Measurements from ENCODE around the gene TMED9. TPM values are rescaled to one million over a fixed set of nuclear protein-coding genes. Genes with fewer than 3 reads are reported as not detected.

Gene TMED9
- 310 and 391 TPM in 2 replicates for polyA plus RNA-seq (2011; rRNA removed)
- polyA minus RNA-seq (2011; rRNA and poly(A)+ RNA removed), result 139 and 192 TPM in 2 replicates

GRCh38 chr5:177592010-177592834 is at the start of gene TMED9:
Gene TMED9, plus strand, starts transcription at chr5:177592203. Its CDS starts 12 bp downstream, at chr5:177592215.
- H3K36me3 ChIP-seq (ENCODE audit: control insufficient read depth, insufficient read depth, low read length), result peaks cover 24% of the 10 kb centered on the region
- peak within 1 kb of the TSS; percentile 77 for H3K4me3 ChIP-seq (ENCODE audit: low read depth, low read length)
- H3K27me3 ChIP-seq (ENCODE audit: control insufficient read depth, insufficient read depth, low read length), result peaks cover 4% of the 10 kb centered on the region; the same call in 1 of the 2 replicates
- ChIA-PET CTCF (interaction anchor here (0.8 to 1.6 kb wide), 6 partner anchors 15 to 135 kb away, joined by 3 to 5 read pairs (median 4); no protein-coding TSS in a partner anchor), POLR2A (interaction anchor here (0.6 to 0.7 kb wide), 2 partner anchors 400 to 456 kb away, joined by 3 to 7 read pairs; no protein-coding TSS in a partner anchor)
- DNase-seq (ENCODE audit: low read depth), result peak; percentile 39
- no peak for TF ChIP-seq CTCF (IDR thresholded peaks at IDR 0.05; ENCODE audit: insufficient read depth, low read depth, low read length)

DNA sequence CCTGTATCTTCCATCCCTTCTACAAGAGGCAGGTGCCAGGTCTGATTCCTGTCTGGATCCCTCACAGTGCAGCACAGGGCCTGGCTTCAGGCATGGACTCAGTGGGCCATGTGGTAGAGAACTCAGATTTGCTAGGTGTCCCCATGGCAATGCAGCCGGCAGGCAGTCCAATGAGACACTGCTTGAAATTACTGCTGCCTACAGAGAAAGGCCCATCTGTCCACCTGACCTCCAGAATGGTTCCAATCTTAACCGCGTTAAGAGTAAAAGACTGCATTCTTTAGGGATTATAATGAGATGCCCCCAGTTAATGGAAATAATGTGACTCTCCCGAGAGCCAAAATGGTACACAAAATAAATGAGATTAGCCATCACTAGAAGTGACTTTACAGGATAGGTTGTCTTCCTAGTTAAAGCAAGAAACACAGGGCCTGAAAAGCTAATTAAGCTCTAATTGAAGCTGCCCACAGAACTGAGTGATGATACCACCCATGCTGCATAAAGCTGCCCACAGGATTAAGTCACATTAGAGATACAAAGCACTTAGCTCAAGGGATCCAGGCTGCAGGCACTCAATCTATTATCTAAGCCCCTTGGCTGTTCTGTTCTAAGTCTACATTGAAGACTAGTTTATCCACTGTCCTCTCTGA is 49.1 kb upstream of the TMED9 start:
- POLR2A ChIA-PET, result no interaction called here
- Histone ChIP-seq H3K4me3 (ENCODE audit: low read depth, low read length) (no peak overlapping the region), H3K27me3 (ENCODE audit: control insufficient read depth, insufficient read depth, low read length) (no peaks in the 10 kb centered on the region), H3K36me3 (ENCODE audit: control insufficient read depth, insufficient read depth, low read length) (peaks cover 6% of the 10 kb centered on the region)
- TF ChIP-seq CTCF (IDR thresholded peaks at IDR 0.05; ENCODE audit: insufficient read depth, low read depth, low read length), result no peak
- DNase-seq (ENCODE audit: low read depth), result no peak
- CTCF ChIA-PET, result interaction anchor here (2.3 kb wide), 1 partner anchor 41 kb away, joined by 8 read pairs; no protein-coding TSS in a partner anchor

GRCh38 chr5:177545487-177546257 is 46.3 kb upstream of the TMED9 start:
- DNase-seq (ENCODE audit: low read depth), result peak; percentile 48
- no peak for TF ChIP-seq CTCF (IDR thresholded peaks at IDR 0.05; ENCODE audit: insufficient read depth, low read depth, low read length)
- no peak overlapping the region for H3K4me3 ChIP-seq (ENCODE audit: low read depth, low read length)
- no peaks in the 10 kb centered on the region for H3K27me3 ChIP-seq (ENCODE audit: control insufficient read depth, insufficient read depth, low read length)
- CTCF ChIA-PET, result interaction anchor here (0.7 to 1.8 kb wide), 4 partner anchors 7 to 44 kb away, joined by 3 to 13 read pairs (median 4); no protein-coding TSS in a partner anchor
- POLR2A ChIA-PET, result interaction anchor here (0.6 to 1.2 kb wide), 4 partner anchors 8 to 242 kb away, joined by 4 to 5 read pairs (median 4); partner anchors contain the start of genes PRELID1 and RAB24
- 0 out of 2 replicates have a peak, but pooled peaks cover 2% of the 10 kb centered on the region for H3K36me3 ChIP-seq (ENCODE audit: control insufficient read depth, insufficient read depth, low read length)

- DNase-seq (ENCODE audit: low read depth), result peak; percentile 97
- peak; percentile 16; the same call in 1 of the 2 replicates for TF ChIP-seq CTCF (IDR thresholded peaks at IDR 0.05; ENCODE audit: insufficient read depth, low read depth, low read length)
- no peak overlapping the region for H3K4me3 ChIP-seq (ENCODE audit: low read depth, low read length)
- H3K36me3 ChIP-seq (ENCODE audit: control insufficient read depth, insufficient read depth, low read length), result 0 out of 2 replicates have a peak, but pooled peaks cover 2% of the 10 kb centered on the region
- ChIA-PET POLR2A (interaction anchor here (0.5 to 1.2 kb wide), 5 partner anchors 9 to 1768 kb away, joined by 3 to 5 read pairs (median 3); no protein-coding TSS in a partner anchor), CTCF (interaction anchor here (0.6 to 1.8 kb wide), 6 partner anchors 8 to 57 kb away, joined by 3 to 13 read pairs (median 3); partner anchors contain the start of gene TMED9)
- H3K27me3 ChIP-seq (ENCODE audit: control insufficient read depth, insufficient read depth, low read length), result no peaks in the 10 kb centered on the region
Observed at GRCh38 chr5:177546258-177546741, 45.7 kb upstream of the TMED9 start.
